Testis (tissue), 3 donors: Measurements from ENCODE around the gene PXYLP1. TPM values are rescaled to one million over a fixed set of nuclear protein-coding genes. Genes with fewer than 3 reads are reported as not detected.
"Not testable (repeated sequence)": the region's sequence is repeated elsewhere in the genome, so short reads cannot be mapped to it uniquely, and the experiment has no call there.

Source experiments
- DNase-seq: peaks from one replicate; pipeline ENCODE4 v3.0.0-alpha.2; 2019
- H3K27ac ChIP-seq, 2 donors: fragments of 200-600 bp; sonication (generic); one replicate each; pipeline ENCODE4 v1.5.1; 2019
- H3K27me3 ChIP-seq: fragments of 200-600 bp; sonication (generic); one replicate; pipeline ENCODE4 v1.5.1; 2019
- H3K36me3 ChIP-seq: fragments of 200-600 bp; sonication (generic); one replicate; pipeline ENCODE4 v1.5.1; 2017; ENCODE audit warnings: low read depth; ENCODE audit errors: missing control alignments
- H3K4me1 ChIP-seq: fragments of 200-600 bp; sonication (generic); one replicate; pipeline ENCODE4 v1.5.1; 2019
- H3K4me3 ChIP-seq, 2 donors: fragments of 200-600 bp; sonication (generic); one replicate each; pipeline ENCODE4 v1.5.1; 2017 to 2019
- H3K9me3 ChIP-seq: fragments of 200-600 bp; sonication (generic); one replicate; pipeline ENCODE4 v1.5.1; 2017
- POLR2A ChIP-seq: fragments of 450-650 bp; IDR thresholded peaks from one replicate; pipeline ENCODE4 v1.6.1; 2017; ENCODE audit warnings: antibody characterized with exemption, mild to moderate bottlenecking, moderate library complexity
- WGBS, 2 donors: methylation state at CpG; one replicate each; pipeline ENCODE4 v1.1.5; 2018; 5-methylcytosine and 5-hydroxymethylcytosine counted together
- intact Hi-C: fragments of 100-400 bp; cut with DNase I; formaldehyde crosslinking; loops from one replicate; pipeline ENCODE4 v1.15.1; 2023; ENCODE audit warnings: low total_unique reads
- polyA plus RNA-seq: library from polyadenylated mRNA; stranded (reverse); fragments of 350-450 nt; fragmentation: Illumina TruSeq; extraction: RNeasy Lipid Tissue Mini Kit (QIAGEN cat#74804); gene quantifications from one replicate; pipeline ENCODE4 v1.2.3, GENCODE V29; 2014; ENCODE audit warnings: low read depth, low replicate concordance; ENCODE audit not compliant: insufficient read depth
- total RNA-seq, 2 donors: library from RNA; depleted of rRNA; stranded (reverse); fragments of >200 nt; gene quantifications; one replicate each; pipeline ENCODE4 v1.2.3, GENCODE V29; 2016
- TF ChIP-seq, protein P1 (sequence below), 3 experiments: fragments of 450-650 bp in 2 of 3; fragments of 200-600 bp in 1 of 3; sonication (generic) in 1 of 3; IDR thresholded peaks; one replicate each; pipeline ENCODE4 v1.5.1; 2016 to 2019; ENCODE audit warnings: antibody characterized with exemption in 3 of 3, mild to moderate bottlenecking in 2 of 3, moderate library complexity in 1 of 3

PXYLP1 gene
- total and polyA plus RNA-seq, 3 donors from 2014 or later, result 16.0 to 55.8 (median 31.6) TPM

DNA sequence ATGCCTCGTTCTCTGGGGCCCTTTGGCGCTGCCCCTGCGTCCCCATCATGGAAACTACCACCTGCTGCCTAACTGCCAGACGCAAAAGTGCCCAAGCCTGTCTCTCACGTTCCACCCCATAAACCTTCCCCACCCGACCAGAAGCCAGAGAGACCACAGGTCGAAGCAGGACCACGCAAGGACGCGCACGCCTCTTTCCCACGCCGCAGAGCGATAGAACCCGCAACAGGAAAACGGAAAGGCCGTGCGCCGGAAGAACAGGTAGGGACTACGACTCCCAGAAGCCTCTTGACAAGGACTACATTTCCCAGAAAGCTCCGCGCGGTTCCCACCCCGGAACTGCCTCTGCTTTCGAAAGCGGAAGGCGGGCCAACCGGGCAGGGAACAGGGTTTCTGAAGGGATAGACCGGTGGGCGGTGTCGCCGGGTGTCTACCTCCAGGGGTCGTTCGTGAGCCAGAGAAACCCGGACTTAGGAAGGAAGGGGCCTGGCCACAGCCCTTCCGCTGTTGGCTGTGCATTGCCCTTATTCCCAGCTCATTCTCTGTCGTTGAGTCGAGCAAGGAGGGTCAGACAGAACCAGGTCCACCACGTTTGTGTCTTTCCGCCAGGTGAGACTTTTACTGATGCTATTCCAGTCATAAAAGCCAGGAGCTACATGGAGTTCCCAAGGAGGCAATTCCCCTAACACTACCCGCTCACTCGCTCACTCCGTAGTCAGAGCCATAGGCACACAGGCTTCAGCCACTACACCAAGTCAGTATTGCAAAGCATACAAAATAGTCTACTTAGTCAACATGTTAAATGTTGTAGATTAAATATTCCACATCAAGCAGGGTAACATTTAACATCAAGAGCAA lies 80.1 kb downstream of the PXYLP1 start:
- Histone ChIP-seq H3K4me3 (peak overlapping the region; percentile 58 to 78), H3K4me1 (peaks cover 6% of the 10 kb centered on the region), H3K27me3 (no peaks in the 10 kb centered on the region), H3K9me3 (no peaks in the 10 kb centered on the region), H3K36me3 (no peaks in the 10 kb centered on the region), H3K27ac (peak overlapping the region; percentile 76 to 80)
- WGBS, 2 donors, result 2% methylated on average over 24 to 43 of the region's 43 CpGs
- DNase-seq, result peak; percentile 99
- intact Hi-C loops, result no loop called here
- peak; percentile 24 for TF ChIP-seq POLR2A
- TF ChIP-seq, protein P1, sequence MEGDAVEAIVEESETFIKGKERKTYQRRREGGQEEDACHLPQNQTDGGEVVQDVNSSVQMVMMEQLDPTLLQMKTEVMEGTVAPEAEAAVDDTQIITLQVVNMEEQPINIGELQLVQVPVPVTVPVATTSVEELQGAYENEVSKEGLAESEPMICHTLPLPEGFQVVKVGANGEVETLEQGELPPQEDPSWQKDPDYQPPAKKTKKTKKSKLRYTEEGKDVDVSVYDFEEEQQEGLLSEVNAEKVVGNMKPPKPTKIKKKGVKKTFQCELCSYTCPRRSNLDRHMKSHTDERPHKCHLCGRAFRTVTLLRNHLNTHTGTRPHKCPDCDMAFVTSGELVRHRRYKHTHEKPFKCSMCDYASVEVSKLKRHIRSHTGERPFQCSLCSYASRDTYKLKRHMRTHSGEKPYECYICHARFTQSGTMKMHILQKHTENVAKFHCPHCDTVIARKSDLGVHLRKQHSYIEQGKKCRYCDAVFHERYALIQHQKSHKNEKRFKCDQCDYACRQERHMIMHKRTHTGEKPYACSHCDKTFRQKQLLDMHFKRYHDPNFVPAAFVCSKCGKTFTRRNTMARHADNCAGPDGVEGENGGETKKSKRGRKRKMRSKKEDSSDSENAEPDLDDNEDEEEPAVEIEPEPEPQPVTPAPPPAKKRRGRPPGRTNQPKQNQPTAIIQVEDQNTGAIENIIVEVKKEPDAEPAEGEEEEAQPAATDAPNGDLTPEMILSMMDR (IDR thresholded peaks at IDR 0.05), result peak; percentile 40 to 73 (median 71)

GRCh38 chr3:141312354-141313092 lies 80.9 kb downstream of the PXYLP1 start:
- intact Hi-C loops, result no loop called here
- no peaks in the 10 kb centered on the region for H3K36me3 ChIP-seq
- H3K9me3 ChIP-seq, result no peaks in the 10 kb centered on the region
- TF ChIP-seq POLR2A, result no peak
- TF ChIP-seq, protein P1 (IDR thresholded peaks at IDR 0.05), result no peak
- WGBS, 2 donors, result 51 to 55% methylated on average over 16 of the region's 16 CpGs
- DNase-seq, result no peak
- H3K27me3 ChIP-seq, result no peaks in the 10 kb centered on the region
- peaks cover 6% of the 10 kb centered on the region for H3K4me1 ChIP-seq
- H3K27ac ChIP-seq, result peak overlapping the region; percentile 76 to 80
- peak overlapping the region; percentile 58 to 78 for H3K4me3 ChIP-seq

DNA sequence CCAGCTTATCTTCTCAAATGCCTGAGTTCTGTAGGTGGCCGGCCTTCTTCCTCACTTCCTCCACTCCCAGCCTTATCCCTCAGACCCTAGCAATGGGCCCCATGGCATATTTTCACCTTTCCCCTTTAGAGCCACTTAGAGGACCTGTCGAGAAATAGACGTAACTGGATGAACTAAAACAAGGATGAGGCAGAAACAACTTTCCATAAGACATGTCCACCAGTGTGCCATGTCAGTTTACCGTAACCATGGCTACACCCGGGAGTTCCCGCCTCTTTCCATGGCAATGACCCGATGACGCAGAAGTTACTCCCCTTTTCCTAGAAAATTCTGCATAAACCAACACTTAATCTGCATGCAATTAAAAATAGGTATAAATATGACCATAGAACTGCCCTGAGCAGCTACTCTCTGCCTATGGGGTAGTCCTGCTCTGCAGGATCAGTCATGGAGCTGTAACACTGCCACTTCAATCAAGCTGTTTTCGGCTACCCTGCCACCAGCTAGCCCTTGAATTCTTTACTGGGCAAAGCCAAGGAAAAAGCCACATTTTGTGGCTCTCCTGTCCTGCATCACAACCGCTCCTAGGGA lies 81.6 kb downstream of the PXYLP1 start:
- intact Hi-C loops, result no loop called here
- no peaks in the 10 kb centered on the region for H3K36me3 ChIP-seq
- WGBS, 2 donors, result 63 to 84% methylated on average over 10 of the region's 10 CpGs
- peaks cover 6% of the 10 kb centered on the region for H3K4me1 ChIP-seq
- no peak overlapping the region for H3K27ac ChIP-seq
- H3K27me3 ChIP-seq, result no peaks in the 10 kb centered on the region
- H3K9me3 ChIP-seq, result no peaks in the 10 kb centered on the region
- TF ChIP-seq, protein P1 (IDR thresholded peaks at IDR 0.05), result no peak
- TF ChIP-seq POLR2A, result no peak
- DNase-seq, result no peak
- peak overlapping the region in 1 of 2 donors; percentile 58 for H3K4me3 ChIP-seq

DNA sequence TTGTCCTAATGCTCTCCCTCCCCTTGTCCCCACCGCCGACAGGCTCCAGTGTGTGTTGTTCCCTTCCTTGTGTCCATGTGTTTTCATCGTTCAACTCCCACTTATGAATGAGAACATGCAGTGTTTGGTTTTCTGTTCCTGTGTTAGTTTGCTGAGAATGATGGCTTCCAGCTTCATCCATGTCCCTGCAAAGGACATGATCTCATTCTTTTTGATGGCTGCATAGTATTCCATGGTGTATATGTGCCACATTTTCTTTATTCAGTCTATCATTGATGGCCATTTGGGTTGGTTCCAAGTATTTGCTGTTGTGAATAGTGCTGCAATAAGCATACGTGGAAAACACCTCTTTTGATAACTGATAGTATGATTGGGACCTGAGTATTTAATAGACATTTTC lies 82.8 kb downstream of the PXYLP1 start:
- H3K27ac ChIP-seq, H3K27me3 ChIP-seq, intact Hi-C loops, H3K4me1 ChIP-seq, DNase-seq, H3K4me3 ChIP-seq, H3K36me3 ChIP-seq, H3K9me3 ChIP-seq: not testable (repeated sequence)
- WGBS, 2 donors, result 80 to 81% methylated on average over 4 of the region's 4 CpGs

DNA sequence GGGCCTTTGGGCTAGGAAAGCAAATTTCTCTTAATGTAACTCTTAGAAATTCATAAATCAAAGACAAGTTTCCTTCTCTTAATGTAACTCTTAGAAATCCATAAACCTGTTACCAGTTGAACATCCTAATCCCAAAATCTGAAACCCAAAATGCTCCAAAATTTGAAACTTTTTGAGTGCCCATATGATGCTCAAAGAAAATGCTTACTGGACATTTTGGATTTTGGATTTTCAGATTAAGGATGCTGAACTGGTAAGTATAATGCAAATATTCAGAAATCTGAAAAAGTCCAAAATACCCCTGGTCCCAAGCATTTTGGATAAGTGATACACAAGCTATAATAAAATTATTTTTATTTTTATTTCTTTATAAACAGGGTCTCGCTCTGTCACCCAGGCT lies 85.2 kb downstream of the PXYLP1 start:
- H3K9me3 ChIP-seq, result no peaks in the 10 kb centered on the region
- no peak for DNase-seq
- no peak overlapping the region for H3K27ac ChIP-seq
- peaks cover 6% of the 10 kb centered on the region for H3K4me1 ChIP-seq
- intact Hi-C loops, result no loop called here
- TF ChIP-seq, protein P1 (IDR thresholded peaks at IDR 0.05), result no peak
- no peak for TF ChIP-seq POLR2A
- H3K4me3 ChIP-seq, result no peak overlapping the region
- H3K27me3 ChIP-seq, result no peaks in the 10 kb centered on the region
- 81 to 94% methylated on average over 1 of the region's 1 CpG for WGBS, 2 donors
- H3K36me3 ChIP-seq, result no peaks in the 10 kb centered on the region
